Stimulated activated CD4-positive, alpha-beta T cell treated with anti-CD3 and anti-CD28 coated beads, Interleukin-1b, Interleukin-23, amount 100 ng/mL, for 48 hours (primary cell): Measurements from ENCODE around the gene TEX51.

Experiments used
- DNase-seq: peaks from one replicate; pipeline ENCODE4 v3.0.0-alpha.2; 2020

Gene TEX51

GRCh38 chr2:126879348-126880298 lies 19.1 kb upstream of the TEX51 start:
- DNase-seq = no peak

- no peak for DNase-seq
Observed at GRCh38 chr2:126880324-126880723, 18.4 kb upstream of the TEX51 start.

- DNase-seq = no peak
Observed at GRCh38 chr2:126880817-126881216, 17.9 kb upstream of the TEX51 start.

- DNase-seq = no peak
Observed at GRCh38 chr2:126881591-126881990, 17.1 kb upstream of the TEX51 start.

GRCh38 chr2:126882181-126882580 lies 16.5 kb upstream of the TEX51 start:
- no peak for DNase-seq

GRCh38 chr2:126882736-126883665 lies 15.7 kb upstream of the TEX51 start:
- DNase-seq = no peak

- no peak for DNase-seq
Observed at GRCh38 chr2:126883666-126884040, 15.0 kb upstream of the TEX51 start.

GRCh38 chr2:126884861-126885750 lies 13.6 kb upstream of the TEX51 start:
- DNase-seq = no peak

- DNase-seq = no peak
Observed at GRCh38 chr2:126885751-126886210, 12.9 kb upstream of the TEX51 start.

- DNase-seq = peak; percentile 56
Observed at GRCh38 chr2:126886211-126886915, 12.3 kb upstream of the TEX51 start.

- DNase-seq = no peak
Observed at GRCh38 chr2:126886916-126887280, 11.8 kb upstream of the TEX51 start.

- DNase-seq = no peak
Observed at GRCh38 chr2:126887506-126887905, 11.2 kb upstream of the TEX51 start.

GRCh38 chr2:126888046-126888445 lies 10.6 kb upstream of the TEX51 start:
- DNase-seq = no peak

GRCh38 chr2:126889071-126889470 lies 9.6 kb upstream of the TEX51 start:
- DNase-seq = no peak

- DNase-seq = no peak
Observed at GRCh38 chr2:126889496-126890135, 9.1 kb upstream of the TEX51 start.

- no peak for DNase-seq
Observed at GRCh38 chr2:126890136-126890510, 8.6 kb upstream of the TEX51 start.

GRCh38 chr2:126890551-126891450 lies 7.9 kb upstream of the TEX51 start:
- no peak for DNase-seq

GRCh38 chr2:126891681-126892500 lies 6.8 kb upstream of the TEX51 start:
- DNase-seq = no peak

- no peak for DNase-seq
Observed at GRCh38 chr2:126893153-126893552, 5.5 kb upstream of the TEX51 start.
